Measurements from ENCODE around the gene CHD9NB.
"Not testable (repeated sequence)": the region's sequence is repeated elsewhere in the genome, so short reads cannot be mapped to it uniquely, and the experiment has no call there.

The CHD9NB gene

DNA sequence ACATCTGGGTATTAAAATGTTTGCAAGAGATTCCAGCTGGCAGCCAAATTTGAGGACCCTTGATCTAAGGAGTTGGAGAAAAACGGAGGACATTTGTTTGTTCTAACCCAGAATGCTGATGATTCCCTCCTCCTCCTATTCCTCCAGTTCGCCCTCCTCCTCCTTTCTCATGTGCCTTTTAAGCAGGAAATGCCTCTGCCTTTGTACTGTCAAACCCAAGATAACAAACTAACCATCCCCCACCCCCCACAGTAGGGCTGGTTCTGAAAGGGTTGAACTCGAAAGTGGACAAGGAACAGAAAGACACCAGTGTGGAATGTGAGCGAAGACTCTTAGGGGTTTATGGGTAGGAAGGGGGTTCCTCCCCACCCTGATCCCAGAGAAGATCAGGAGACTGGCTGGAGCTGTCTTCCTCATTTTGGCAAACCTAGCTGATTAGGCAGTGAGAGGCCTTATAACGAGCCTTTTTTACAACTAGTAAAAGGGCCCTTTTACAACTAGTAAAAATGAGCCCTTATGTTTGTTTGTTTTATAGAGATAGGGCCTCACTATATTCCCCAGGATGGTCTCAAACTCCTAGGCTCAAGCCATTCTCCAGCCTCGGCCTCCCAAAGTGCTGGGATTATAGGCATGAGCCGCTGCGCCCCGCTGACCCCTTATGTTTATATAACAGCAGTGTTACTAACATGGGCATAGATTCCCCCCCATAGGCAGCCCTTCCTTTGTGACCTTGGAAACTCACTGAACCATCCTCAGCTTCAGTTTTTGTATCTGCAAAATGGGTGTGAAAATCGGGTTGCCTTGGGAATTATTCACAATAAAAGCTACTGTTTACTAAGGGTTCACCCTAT, 3.1 kb upstream of the CHD9NB start:
- no peak for DNase-seq

DNA sequence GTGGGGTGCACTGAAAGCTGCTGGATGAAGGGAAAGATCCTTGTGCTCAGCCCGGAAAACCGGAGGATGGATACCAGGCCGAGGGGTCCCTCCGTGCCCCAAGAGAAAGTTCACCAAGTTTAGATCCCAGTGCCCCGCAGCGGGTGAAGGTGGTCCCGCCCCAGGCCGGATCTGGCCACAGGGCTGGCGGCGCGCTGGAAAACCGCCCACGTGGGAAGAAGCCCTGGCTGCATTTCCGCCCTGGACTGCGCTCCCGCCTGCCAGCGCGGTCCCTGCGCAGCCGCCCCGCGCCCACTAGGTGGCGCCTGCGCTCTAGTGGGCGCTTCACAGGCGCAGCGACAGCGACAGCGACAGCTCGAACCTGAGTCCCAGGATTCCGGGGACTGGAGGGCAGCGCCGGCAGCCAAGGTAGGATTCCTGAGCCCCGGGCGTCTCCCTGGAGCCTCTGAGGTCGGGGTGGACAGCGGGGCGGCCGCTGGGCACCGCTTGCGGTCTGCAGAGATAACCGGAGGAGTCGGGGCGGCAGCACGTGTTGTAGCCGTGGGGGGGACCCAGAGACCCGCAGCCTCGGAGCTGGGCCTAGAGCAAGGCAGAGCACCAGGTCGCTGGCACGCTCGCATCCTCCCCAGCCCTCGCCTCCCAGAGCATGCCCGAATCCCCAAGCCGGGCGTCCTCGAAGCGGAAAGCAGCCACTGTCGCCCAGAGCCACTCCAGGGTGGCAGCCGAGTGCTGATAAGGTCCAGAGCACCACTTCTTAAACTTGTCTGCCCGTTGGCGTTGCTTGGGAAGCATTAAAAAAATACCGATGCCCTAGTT, 2.2 kb upstream of the CHD9NB start, which contains the start of gene CHD9:
TSS of gene CHD9 (plus strand) at position 322 of the 816 bp plus-strand sequence. CDS start 101,099 bp downstream, outside the sequence.
- peak; percentile 39 for DNase-seq

DNA sequence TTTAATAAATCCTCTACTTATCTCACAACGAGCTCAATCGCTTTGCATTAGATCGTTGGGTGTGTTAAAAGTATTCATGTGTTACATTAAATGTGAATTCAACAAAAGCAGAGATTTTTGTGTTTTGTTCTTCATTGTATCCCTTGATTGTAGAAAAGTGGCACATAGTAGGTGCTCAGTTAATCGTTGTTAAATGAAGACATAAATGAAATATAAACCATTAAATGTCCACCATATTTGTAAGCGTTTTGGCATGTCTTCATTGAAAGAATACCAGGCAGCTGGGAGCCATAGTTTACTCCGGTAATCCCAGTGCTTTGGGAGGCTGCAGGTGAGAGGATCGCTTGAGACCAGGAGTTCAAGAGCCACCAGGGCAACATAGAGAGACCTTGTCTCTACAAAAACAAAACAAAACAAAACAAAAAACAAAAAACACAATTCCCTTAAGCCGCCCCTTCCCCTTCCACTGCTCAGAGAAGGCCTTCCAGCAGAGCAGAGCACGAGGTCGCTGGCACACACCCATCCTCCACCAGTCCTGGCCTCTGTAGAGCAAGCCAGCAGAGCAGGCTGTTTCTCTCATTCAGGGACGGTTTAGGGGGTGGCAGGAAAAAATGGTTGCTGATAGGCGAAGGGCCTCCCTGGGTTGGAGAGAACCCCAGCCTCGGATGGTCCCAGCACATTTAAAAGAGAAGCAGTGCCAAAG, 1.4 kb upstream of the CHD9NB start:
- no peak for DNase-seq

DNA sequence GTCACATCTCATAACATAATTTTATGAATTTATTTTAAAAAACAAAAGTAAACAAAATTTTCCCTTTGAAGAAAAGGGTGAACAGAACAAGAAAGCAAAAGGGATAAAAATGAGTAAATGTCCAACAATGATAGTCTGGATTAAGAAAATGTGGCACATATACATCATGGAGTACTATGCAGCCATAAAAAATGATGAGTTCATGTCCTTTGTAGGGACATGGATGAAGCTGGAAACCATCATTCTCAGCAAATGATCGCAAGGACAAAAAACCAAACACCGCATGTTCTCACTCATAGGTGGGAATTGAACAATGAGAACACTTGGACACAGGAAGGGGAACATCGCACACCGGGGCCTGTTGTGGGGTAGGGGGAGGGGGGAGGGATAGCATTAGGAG, 1.4 kb downstream of the CHD9NB start:
- DNase-seq, result not testable (repeated sequence)

DNA sequence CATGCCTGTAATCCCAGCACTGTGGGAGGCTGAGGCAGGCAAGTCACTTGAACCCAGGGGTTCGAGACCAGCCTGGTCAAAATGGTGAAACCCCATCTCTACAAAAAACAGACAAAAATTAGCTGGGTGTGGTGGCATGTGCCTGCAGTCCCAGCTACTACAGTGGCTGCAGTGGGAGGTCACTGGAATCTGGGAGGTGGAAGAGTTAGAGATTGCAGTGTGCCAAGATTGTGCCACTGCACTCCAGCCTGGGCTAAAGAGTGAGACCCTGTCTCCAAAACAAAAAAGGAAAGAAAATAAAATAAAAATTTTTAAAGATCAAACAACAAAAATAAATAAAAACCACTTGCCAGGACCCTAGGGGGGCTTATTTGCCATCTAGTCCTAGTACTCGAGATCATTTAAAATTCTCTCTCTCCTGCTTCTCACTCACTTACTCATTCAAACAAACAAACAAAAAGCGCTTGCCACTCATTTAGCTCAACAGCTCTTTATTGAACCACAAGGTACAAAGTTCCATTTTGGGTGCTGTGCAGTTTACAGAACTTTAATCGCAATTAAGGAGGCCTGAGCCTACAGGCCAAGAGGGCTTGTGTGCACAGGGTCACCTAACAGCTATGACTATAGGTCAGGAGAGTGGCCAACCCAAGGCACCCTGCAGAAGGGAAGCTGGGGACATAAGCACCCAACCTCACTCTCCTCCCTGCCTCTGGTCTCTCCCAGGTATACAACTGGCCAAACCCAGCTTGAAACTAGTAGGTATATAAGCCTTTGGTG, 4.4 kb downstream of the CHD9NB start:
- no peak for DNase-seq

DNA sequence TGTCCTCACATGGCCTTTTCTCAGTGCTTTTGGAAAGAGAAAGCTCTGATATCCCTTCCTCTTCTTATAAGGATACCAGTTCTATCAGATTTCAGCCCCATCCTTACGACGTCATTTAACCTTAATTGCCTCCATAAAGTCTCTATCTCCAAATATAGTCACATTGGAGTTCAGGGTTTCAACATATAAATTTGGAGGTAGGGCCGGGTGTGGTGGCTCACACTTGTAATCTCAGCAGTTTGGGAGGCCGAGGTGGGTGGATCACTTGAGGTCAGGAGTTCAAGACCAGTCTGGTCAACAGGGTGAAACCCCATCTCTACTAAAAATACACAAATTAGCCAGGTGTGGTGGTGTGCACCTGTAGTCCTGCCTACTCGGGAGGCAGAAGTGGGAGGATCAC, 5.2 kb downstream of the CHD9NB start:
- not testable (repeated sequence) for DNase-seq

DNA sequence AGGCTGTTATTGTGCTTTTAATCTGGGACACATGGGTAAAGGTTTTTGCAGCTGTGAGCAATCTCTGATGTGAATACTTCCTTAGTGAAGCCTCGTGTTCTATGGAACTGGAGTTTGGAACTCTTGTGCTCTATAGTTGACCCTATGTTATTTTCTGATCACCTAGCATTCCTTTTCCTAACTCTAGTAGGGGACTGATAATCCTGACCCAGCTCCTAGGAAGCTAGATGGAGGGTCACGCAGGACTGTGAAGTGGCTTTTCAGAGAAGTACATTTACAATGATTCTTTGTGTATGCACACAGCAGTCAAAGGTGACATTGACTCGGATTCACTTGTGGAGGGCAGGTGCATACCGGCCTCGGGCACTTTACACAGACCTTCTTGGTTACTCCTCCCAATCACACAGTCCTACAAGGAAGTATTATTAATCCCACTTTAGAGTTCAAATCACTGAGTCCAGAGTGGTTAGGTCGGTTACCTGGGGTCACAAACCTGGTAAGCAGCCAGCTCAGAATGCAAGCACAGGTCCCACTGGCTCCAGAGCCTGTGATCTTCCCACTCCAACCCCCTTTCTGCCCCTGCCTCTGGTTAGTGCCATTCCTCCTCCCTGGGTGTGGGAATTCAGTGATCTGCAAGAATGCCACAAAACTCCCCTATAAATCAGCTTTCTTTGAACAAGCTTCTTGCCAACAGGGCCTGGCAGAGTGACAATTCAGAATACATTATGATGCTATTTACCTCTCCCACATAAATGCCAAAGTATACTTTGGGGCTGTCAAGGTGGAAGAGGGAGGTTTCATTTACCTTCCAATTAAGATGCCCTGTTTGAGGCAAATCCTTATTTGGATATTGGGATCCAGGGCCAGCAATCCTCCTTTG, 7.1 kb downstream of the CHD9NB start:
- DNase-seq, result no peak

DNA sequence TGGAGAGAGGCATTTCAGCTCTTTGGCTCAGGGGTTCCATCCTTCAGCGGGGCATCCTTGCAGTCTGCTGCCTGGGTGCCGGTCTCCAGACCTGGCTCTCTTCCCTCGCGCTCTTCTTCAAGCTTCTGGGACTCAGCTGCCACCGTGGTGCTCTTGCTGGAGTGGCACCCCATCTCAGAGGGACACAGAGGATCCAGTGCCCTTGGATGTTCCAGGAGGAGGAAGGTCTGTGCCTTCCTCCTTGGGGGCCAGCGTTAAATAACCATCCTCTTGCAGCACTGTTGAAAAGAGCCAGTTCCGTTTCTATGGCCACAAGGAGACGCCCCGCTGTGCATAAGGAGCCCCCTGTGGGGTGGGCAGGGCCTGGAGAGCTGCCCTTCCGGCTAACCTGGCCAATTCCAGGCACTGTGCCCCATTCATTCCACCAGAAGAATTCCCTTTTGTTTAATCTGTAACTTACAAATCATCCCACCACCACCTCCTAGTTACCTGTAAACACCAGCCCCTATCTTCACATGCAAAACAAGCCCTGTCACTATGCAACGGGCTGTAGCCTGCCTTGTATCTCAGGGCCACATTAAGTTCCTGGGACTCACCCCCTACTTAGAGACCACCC, 8.6 kb downstream of the CHD9NB start:
- DNase-seq, result no peak

DNA sequence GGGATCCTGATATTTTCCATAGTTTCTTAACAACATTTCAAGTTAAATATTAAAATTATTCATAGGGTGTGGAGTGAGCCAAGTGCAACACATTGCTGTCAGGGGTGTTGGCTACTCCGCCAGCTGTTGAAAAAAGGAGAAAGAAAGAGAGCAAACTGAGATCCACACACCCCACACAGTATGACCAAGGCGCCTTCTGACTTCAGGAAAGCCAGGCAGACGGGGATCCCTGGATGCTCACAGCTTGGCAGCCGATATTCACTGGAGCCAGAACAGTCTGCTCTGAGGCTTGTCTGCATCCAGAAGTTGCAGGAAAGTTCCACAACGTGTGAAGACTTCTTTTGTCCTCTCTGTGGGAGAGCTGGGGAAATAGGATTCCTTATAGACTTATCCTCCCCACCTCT, 9.3 kb downstream of the CHD9NB start:
- no peak for DNase-seq

DNA sequence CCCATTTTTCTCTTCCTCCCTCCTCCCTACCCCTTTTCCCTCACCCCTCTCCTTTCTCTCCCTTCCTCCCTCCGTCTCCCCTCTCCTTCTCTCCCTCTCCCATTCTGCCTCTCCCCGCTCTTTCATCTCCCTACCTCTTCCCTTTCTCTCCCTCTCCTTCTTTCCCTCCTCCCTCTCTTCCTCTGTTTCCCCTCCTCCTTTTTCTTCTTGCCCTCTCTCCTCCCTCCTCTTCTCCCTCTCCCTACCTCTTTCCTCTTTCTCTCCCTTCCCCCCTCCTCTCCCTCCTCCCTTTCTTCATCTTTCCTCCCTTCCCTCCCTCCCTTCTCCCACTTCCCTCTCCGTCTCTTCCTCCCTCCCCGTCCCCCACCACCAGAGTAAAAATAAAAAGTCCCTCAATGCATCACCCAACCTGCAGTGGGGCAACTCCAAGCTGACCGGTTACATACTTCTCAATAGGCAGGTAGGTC, 10.4 kb downstream of the CHD9NB start:
- no peak for DNase-seq

DNA sequence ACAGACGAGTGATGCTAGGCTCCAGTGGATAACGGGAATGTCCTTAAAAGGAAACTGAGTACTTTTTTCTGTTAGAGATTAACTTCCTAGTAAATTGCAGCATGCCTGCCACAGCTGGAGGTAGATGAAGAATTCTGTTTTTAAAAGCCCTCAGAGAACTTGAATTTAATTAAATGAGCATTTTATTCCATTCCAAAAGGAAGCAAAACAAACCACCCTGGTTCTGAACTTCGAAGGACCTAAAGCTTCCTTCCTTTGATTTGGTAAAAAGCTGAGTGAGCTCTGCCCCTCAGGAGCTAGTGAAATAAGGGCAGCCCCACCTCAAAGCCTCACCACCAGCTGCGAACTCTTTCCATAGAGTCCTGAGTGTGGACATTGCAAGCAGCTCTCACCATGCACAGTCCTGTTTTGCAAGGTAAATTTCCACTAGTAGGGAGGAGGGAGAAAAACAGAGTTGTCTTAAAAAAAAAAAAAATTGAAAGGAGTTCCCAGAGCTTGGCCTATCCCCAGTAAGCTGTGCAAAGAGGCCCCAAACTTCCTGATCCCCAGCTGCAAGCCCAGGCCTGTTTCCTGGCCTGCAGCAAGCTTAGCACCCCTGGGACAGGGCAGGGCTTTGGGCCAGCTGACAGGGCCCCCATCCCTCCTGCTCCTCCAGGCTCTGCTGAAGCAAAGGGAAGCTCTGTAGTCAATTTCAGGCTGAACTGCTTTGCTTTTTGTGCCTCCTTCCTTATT, 11.2 kb downstream of the CHD9NB start:
- no peak for DNase-seq

DNA sequence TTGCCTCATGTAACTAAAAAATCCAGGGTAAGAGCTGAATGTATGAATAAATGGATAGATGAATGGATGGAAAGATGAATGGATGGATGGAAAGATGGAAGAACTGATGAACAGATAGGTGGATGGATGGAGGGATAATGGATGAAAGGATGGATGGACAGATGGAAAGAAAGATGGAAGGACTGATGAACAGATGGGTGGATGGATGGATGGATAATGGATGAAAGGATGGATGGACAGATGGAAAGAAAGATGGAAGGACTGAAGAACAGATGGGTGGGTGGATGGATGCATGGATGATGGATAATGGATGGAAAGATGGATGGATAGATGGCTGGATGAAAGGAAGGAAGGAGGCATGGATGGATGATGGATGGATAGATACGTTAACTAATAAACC, 11.9 kb downstream of the CHD9NB start:
- DNase-seq, result no peak

DNA sequence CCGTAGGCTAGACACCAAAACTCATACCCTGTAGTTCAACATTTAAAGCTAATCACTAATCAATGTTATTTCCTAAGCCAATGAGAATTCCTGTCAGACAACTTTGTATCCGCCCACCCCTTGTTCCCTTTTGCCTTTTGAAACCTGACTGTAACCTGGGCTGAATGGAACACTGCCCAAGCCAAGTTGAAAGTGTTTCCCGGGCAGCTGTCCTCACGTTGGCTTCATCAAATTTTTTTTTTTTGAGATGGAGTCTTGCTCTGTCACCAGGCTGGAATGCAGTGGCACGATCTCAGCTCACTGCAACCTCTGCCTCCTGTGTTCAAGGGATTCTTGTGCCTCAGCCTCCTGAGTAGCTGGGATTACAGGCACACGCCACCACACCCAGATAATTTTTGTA, 16.0 kb downstream of the CHD9NB start:
- DNase-seq, result not testable (repeated sequence)

DNA sequence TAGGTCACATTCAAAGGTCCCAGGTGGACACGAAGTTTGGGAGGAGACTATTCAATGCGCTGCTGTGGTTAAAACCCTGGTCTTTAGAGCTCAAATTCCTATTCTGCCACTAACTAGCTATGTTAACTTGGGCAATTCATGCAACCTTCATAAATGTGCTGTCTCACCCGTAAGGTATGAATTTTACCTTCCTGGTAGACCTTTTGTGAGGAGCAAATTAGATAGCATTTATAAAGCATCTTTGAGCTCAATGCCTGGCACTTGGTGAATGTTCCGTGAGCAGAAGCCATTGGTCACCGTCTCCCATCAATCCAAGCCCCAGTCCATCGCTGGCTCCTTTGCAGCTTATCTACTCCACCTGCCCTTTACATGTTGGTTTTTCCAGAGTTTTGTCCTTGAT, 16.6 kb downstream of the CHD9NB start:
- no peak for DNase-seq

DNA sequence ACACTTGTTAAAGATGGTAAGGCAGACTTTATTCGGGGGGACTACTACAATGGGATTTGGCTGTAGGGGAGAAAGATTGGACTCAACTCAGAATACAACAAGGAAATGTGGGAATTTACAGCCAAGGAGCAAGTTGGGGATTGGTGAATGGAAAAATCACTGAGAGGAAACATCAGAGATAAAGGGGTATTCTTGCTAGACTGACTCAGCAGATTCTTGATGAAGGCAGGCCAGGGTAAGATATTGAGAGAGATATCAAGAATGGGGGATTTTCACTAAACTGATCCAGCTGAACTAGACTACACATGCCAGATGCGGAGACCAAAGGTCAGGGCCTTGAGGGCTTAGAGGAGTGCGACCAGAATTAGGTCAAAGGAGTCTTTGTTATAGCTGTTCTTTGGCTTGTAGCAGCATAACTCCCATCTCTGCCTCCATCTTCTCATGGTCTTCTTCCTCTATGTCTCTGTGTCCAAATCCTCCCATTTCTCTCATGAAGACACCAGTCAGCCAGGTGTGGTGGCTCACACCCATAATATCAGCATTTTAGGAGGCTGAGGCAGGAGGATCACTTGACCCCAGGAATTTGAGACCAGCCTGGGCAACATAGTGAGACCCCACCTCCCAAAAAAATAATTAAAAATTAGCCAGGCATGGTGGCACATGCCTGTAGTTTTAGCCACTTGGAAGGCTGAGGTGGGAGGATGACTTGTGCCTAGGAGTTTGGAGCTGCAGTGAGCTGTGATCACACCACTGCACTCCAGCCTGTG, 17.3 kb downstream of the CHD9NB start:
- DNase-seq, result no peak

DNA sequence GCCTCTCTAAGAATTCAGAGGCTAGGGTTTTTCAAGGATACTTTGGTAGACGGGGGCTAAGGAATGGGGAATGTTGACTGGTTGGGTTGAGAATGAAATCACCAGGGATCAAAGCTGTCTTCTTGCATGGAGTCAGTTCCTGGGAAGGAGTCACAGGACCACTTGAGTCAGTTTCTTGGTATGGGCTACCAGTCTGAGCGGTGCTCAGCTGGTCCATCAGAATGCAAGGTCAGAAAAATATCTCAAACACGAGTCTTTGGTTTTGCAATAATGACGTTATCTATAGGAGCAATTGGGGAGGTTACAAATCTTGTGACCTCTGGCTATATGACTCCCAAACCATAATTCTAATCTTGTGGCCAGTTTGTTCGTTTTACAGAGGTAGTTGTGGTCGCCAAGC, 18.4 kb downstream of the CHD9NB start:
- no peak for DNase-seq

DNA sequence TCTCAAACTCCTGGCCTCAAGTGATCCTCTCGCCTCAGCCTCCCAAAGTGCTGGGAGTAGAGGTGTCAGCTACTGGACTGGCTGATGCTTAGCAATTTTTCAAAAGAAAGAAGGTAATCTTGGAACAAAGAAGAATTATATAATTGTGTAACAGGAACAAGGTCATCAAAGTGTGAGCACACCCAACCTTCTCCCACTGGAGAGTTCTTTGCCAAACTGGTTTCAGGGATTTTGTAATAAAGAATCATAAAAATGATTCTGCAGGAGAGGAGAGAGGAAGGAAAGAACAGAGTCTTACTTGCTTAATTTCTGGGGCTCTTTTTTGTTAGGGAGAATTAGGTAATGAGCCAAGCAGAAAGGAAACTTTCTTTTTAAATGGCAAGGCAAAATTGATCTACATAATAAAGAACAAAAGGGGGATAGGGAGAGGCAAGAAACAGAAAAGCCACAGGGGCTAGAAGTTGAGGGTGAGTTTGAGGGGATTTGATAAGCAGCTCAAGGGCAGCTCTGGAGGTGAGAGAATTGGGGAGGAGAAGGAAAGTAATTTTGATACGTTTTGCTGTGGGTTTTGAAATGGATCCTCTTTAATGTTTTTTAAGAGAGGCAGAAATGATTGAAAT, 21.3 kb downstream of the CHD9NB start:
- no peak for DNase-seq

DNA sequence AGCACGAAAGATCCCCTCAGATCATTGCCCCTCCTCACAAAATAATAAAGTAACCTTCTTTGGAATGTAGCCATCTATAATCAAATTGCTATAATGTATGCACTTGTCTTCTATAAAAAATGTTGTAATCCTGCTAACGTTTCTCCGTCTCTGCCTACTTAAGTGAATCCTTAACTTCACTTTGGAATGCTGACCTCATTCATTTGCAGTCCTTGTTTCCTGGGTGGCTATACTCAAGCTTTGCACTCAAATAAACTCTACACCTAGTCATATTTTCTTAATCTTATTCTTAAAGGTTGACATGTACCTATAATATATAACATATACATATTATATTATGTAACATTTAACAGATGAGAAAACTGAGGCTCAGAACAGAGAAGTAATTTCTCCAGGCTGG, 22.7 kb downstream of the CHD9NB start:
- no peak for DNase-seq

DNA sequence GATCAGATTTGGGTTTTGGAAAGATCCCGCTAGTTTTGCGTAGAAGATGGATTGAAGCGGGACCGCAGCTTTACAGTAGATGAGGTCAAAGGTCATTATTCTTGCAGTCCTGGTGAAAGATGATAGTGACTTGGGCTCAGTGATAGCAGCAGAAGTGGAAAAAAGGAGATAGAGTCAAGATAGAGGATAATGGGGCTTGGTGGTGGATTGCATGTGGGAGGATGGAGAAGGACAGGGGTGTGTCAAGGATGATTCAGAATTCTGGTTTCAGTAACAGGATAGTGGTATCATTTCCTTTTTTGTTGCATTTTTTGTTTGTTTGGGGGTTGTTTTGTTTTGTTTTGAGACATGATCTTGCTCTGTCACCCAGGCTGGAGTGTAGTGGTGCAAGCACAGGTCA, 28.7 kb downstream of the CHD9NB start:
- no peak for DNase-seq
